Amniotic stem cell (primary cell): ENCODE data around the gene AIG1.
"Not testable (repeated sequence)": the region's sequence is repeated elsewhere in the genome, so short reads cannot be mapped to it uniquely, and the experiment has no call there.

Experiments
- DNase-seq: peaks from one replicate; lab custom pipeline; 2025; lab: John Stamatoyannopoulos, UW

Gene AIG1

GRCh38 chr6:143332153-143332845 is 271.6 kb downstream of the AIG1 start:
- DNase-seq: no peak

- DNase-seq: no peak
Observed at GRCh38 chr6:143333081-143333480, 272.4 kb downstream of the AIG1 start.

- DNase-seq: no peak
Observed at GRCh38 chr6:143333749-143334520, 273.2 kb downstream of the AIG1 start.

- no peak for DNase-seq
Observed at GRCh38 chr6:143335865-143336264, 275.2 kb downstream of the AIG1 start.

GRCh38 chr6:143336446-143337152 is 275.9 kb downstream of the AIG1 start:
- DNase-seq: no peak

GRCh38 chr6:143337201-143337949 is 276.7 kb downstream of the AIG1 start:
- DNase-seq: no peak

GRCh38 chr6:143339223-143339622 is 278.5 kb downstream of the AIG1 start:
- DNase-seq: no peak

- not testable (repeated sequence) for DNase-seq
Observed at GRCh38 chr6:143345477-143345876, 284.8 kb downstream of the AIG1 start.

GRCh38 chr6:143346004-143346403 is 285.3 kb downstream of the AIG1 start:
- DNase-seq: no peak

- no peak for DNase-seq
Observed at GRCh38 chr6:143348531-143348930, 287.8 kb downstream of the AIG1 start.

- no peak for DNase-seq
Observed at GRCh38 chr6:143349530-143349929, 288.8 kb downstream of the AIG1 start.

GRCh38 chr6:143356101-143356880 is 295.6 kb downstream of the AIG1 start:
- DNase-seq: no peak

- DNase-seq: no peak
Observed at GRCh38 chr6:143357152-143357551, 296.5 kb downstream of the AIG1 start.

GRCh38 chr6:143357561-143358255 is 297.0 kb downstream of the AIG1 start:
- no peak for DNase-seq

- no peak for DNase-seq
Observed at GRCh38 chr6:143361536-143362191, 301.0 kb downstream of the AIG1 start.

GRCh38 chr6:143362192-143362558 is 301.5 kb downstream of the AIG1 start:
- DNase-seq: no peak

- no peak for DNase-seq
Observed at GRCh38 chr6:143363299-143363698, 302.6 kb downstream of the AIG1 start.

GRCh38 chr6:143368426-143368825 is 307.7 kb downstream of the AIG1 start:
- no peak for DNase-seq

- DNase-seq: no peak
Observed at GRCh38 chr6:143369971-143370370, 309.3 kb downstream of the AIG1 start.

- DNase-seq: no peak
Observed at GRCh38 chr6:143370812-143371370, 310.2 kb downstream of the AIG1 start.
